ENCODE data around the gene NQO1. TPM values are rescaled to one million over a fixed set of nuclear protein-coding genes. Genes with fewer than 3 reads are reported as not detected.

The NQO1 gene
- total RNA-seq, 1 donor from 2014 or later, result 375 TPM

DNA sequence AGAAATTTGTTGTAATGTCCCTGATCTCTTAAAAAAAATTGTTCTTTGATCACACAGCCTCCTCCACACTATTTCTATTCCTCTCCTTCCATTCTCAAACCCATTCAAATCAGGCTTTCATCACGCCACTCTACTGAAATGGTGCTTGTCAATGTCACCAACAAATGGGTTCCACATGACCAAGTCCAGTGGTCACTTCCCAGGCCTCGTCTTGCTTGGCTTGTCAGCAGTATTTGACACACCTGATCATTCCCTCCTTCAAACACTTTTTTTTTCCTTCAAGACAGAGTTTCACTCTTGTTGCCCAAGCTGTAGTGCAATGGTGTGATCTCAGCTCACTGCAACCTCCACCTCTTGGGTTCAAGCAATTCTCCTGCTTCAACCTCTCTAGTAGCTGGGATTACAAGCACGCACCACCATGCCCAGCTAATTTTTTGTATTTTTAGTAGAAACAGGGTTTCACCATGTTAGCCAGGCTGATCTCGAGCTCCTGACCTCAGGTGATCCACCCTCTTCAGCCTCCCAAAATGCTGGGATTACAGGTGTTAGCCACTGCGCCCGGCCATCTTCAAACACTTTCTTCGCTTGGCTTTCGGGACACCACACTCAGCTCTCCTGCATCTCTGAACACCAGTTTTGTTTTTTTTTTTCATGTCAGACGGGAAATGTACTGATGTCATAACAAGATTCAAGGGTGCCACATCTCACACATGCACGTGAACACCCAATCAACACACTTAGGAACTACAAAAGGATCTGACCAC, 18.3 kb downstream of the NQO1 start:
- DNase-seq (ENCODE audit: low read depth), result no peak

DNA sequence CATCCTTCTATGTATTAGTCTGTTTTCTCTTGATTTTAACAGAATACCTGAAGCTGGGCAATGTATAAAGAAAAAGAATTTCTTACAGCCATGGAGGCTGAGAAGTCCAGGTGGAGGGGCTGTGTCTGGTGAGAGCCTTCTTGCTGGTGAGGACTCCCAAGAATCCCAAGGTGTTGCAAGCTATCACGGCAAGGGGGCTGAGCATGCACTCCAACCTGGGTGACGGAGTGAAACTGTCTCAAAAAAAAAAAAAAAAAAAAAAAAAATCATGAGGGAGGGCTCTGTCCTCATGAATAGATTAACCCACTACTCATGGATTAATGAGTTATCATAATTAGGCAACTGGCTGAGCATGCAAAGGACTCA, 19.4 kb downstream of the NQO1 start:
- DNase-seq (ENCODE audit: low read depth), result no peak

DNA sequence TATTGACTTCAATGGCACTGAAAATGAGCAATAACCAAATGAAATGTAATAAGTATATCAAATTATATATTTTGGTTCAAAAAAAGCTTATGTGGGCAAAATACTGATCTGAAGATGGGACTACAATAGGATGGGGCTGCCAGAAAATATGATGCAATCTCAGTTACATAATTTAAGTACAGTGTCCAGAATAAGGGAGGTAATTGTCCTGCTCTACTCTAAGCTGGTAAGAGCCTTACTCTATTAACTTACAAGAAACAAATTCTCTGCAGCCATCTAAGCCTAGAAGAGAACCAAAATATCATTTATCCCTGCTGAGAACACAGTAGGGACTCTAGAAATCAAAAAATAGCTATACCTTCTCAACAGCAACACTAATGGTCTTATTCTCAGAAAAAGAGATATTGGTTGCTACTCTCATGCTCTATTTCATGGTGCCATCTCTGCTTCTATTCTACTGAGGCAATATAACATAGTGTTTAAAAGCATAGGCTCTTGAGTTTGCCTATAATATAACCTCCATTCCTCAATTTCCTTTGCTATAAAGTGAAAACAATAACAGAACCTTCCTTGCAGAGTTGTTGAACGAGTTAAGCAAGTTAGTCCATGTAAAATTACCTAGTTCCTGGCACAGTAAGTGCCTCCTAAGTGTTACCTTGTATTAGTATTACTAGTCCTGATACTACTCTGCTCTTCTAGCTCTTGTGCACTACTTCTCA, 19.9 kb downstream of the NQO1 start:
- no peak for DNase-seq (ENCODE audit: low read depth)

DNA sequence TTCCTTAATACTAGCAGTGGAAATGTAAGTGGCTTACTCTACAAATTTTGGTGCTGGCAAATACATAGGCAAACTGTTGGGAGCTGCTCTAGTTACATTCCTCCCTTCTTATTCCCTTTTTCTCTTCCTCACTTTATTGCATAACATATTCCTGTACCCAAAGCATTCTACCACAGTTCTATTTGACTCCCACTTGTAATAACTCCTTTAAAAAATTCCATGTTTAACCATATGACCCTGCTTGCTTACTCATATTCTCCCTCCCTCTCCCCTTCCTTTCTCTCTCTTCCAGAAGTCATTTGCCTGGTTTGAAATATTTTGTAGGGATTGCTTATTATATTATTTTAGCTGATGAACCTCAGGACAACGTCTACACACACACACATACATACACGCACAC, 22.7 kb downstream of the NQO1 start:
- no peak for DNase-seq (ENCODE audit: low read depth)

DNA sequence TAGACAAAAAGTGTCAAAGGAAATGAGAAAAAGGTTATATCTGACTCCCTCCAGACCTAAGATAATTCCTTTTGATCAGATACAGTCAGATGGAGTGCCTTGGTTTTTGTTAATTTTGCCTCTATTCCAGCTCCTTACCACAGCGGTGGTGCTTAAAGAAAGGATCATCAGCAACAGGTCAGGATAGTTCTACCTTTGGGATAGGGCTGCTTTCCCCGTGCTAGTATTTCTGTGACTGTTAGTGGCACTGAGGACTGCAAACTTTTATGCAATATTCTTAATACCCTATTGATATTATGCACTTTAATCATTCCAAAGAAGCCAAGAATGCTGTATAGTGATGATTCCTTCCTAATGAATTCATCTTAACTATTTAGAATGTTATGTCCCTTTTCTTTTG, 24.5 kb downstream of the NQO1 start:
- DNase-seq (ENCODE audit: low read depth), result no peak

DNA sequence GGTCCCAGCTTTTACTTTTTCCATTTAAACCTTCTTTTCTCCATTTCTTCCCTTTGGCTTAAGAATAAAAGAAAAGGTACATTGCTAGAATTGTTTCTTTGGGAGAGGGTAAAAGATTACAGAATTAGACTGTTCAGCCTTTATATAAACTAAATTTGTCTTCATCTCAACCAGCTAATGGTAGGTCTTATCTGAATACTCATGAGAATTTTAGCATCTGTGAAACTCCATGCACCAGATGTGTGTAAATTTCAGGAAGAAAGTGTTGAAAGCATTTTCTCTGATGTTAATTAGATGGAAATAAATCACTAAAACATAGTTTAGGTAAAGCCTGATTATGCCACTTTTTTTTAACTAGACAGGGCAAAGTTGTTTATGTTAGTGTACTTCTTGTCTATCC, 24.9 kb downstream of the NQO1 start:
- no peak for DNase-seq (ENCODE audit: low read depth)

DNA sequence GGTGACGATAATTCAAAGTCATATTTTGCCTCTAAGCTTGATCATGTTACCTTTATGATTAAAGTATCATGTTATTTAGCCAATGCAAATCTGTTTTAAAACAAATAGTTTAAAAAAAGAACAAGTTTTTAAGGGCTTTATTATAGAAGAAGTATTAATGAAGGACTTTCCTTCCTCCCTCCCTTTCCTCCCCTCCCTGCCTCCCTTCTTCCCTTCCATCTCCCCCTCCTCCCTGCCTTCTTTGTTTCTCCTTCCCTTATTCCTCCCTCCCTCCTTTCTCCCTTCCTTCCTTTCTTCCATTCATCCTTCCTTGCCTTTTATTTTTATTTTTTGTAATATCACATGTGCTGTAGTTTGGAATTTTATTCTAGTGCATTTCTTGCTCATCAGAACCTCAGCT, 26.4 kb downstream of the NQO1 start:
- DNase-seq (ENCODE audit: low read depth), result no peak

DNA sequence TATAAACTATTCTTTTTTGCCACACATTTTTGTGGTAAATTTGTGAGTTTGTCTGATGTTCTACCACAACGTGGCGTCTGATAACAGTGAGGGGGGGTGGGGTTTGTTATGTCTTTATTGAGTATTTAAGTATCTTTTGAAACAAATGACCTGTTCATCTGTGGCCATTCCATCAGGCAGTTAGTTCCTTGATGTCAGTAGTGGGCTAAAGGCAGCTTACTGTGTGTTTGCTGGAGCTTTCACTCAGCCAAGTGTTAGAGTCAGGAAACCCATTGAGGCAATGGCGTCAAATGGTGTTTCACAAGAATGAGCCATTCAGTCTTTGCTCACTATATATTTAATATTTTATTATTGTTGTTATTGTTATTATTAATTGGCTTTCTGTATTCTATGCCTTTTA, 28.0 kb downstream of the NQO1 start:
- DNase-seq (ENCODE audit: low read depth), result no peak

DNA sequence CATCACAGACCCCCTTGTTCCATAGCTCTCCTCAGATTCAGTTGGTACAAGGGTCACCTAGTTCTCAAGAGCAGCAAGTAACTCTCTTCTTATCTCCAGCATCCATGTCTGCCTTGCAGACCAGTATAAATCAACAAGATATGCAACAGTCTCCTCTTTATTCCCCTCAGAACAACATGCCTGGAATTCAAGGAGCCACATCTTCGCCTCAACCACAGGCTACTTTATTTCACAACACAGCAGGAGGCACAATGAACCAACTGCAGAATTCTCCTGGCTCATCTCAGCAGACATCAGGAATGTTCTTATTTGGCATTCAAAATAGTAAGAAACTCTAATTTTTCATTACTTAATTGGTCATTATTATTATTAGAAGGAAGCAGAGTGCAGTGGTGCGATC, 32.4 kb downstream of the NQO1 start:
- no peak for DNase-seq (ENCODE audit: low read depth)

DNA sequence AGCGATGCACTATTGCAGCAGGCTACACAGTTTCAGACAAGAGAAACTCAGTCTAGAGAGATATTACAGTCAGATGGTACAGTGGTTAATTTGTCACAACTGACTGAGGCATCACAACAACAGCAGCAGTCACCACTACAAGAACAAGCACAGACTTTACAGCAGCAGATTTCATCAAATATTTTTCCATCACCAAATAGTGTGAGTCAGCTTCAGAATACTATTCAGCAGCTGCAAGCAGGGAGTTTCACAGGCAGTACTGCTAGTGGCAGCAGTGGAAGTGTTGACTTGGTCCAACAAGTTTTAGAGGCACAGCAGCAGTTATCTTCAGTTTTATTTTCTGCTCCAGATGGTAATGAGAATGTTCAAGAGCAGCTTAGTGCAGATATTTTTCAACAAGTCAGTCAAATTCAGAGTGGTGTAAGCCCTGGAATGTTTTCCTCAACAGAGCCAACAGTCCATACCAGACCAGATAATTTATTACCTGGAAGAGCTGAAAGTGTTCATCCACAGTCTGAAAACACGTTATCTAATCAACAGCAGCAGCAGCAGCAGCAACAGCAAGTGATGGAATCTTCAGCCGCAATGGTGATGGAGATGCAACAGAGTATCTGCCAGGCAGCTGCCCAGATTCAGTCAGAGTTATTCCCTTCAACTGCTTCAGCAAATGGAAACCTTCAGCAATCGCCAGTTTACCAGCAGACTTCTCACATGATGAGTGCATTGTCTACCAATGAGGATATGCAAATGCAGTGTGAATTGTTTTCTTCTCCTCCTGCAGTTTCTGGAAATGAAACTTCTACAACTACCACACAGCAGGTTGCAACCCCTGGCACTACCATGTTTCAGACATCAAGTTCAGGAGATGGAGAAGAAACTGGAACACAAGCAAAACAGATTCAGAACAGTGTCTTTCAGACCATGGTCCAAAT, 34.1 kb downstream of the NQO1 start:
- DNase-seq (ENCODE audit: low read depth), result peak; percentile 79

DNA sequence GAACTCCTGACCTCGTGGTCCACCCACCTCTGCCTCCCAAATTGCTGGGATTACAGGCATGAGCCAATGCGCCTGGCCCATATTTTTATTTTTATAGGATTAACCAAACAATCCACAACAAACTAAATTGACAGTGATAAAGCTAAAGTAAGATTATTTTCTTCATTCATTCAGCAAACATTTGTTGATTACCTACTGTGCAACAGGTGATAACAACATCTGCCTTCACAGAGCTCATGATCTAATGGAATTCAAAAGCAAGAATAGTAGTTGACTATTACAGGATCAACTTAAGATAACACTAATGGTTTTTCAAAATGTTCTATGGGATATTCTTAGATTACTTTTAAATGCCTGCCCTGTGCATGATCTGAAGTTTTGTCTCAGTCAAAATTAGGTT, 37.8 kb downstream of the NQO1 start:
- no peak for DNase-seq (ENCODE audit: low read depth)

DNA sequence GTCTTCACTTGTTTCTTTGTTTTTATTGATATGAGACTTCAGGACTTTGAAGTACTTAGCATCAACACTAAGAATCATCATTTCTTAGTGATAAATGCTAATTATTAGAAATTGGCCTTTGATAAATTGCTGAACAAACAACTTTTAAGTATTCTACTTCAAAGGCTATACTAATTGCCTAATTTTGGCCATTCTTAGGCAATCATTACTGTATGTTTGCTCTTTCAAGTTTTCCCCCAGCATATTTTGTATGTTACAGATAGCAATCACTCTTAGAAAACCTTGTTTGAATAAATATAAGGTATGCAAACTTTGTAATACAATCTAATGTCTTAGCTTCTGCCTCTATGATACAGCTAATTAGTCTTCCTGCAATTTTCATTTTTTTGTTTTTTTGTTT, 46.0 kb downstream of the NQO1 start:
- no peak for DNase-seq (ENCODE audit: low read depth)

DNA sequence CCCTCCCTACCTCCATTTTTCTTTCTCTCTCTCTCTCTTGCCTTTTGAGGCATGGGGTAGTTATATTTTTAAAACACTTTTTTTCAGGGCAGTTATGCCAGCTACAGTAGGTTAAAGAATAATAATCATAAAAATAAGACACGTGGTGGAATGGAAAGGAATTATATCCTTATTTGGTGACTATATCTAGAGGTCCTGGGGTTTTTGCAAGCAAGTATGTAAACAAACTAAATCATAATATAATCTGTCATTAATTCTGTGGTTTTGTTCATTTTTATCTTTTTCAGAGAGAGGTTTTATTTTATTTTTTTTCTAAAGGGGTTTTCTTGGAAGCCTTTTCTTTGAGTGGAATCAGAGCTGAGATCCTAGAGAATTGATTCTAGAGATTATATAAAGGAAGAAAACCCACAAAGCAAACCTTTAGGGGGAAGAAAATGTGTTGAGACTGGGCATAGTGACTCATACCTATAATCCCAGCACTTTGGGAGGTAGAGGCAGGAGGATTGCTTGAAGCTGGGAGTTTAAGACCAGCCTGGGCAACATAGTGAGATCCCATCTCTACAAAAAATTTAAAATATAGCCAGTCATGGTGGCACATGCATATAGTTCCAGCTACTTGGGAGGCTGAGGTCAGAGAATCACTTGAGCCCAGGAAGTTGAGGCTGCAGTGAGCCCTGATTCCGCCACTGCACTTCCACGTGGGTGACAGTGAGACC, 53.2 kb downstream of the NQO1 start:
- DNase-seq (ENCODE audit: low read depth), result no peak

DNA sequence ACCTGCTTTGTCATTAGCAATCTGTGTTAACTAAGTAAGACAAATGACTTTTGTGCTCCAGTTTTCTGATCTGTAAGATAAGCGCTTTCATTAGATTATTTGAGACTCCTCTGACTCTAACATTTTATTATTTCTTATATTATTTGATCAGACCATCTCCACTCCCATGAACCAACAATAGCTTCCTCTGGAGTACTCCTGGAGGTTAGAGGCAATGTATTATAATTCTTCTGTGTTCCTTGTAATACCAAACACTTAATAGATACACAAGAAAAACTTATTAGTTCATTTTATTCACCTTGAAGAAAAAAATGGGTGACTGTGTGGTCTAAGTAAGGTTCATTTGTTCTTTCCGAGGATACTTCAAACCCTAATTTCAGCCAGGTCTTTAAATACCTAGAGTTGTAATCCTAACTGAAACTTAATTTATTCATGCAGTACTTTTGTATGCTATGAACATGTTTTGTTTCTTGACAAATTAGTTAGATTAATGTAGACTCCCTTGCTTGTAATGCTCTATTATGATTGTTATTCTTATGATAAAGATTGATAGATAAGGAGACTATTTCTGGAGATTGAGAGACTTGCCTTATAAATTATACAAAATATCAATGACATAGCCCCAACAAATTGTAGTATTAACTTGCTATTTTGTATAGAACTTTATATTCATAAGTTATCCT, 53.9 kb downstream of the NQO1 start:
- no peak for DNase-seq (ENCODE audit: low read depth)

DNA sequence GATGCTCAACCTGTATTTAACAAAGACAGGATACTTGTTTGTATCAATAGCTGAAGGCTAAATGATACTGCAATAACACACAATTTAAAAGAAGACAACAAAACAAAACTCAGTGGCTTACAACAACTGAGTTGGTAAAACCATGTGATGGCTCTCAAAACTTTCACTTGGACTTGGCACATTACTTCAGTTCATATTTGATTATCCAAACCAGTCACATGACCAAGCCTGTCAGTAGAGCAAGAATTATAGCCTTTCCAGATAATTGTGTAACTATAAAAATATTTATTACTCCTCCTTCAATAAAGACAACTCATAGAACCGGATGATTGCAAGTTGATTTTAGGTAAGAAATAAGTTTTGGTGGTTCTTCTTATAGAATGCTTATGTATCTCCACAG, 56.8 kb downstream of the NQO1 start:
- no peak for DNase-seq (ENCODE audit: low read depth)

DNA sequence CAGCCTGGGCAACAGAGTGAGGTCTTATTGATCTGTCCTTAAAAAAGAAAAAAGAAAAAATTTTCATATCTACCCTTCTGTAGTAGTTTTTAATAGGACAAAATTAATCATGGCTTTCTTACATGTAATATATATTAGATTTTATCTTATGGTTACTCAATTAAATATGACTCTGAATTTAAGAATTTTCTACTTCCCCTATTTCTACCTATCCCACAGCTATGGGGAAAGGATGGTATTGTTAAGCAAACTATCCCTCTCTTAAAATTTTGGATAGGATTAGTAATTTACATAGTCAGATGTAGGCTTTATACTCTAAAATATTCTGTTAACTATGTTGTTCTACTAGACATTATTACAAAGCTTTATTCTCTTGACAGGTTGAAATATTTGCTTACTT, 62.5 kb downstream of the NQO1 start:
- DNase-seq (ENCODE audit: low read depth), result no peak

DNA sequence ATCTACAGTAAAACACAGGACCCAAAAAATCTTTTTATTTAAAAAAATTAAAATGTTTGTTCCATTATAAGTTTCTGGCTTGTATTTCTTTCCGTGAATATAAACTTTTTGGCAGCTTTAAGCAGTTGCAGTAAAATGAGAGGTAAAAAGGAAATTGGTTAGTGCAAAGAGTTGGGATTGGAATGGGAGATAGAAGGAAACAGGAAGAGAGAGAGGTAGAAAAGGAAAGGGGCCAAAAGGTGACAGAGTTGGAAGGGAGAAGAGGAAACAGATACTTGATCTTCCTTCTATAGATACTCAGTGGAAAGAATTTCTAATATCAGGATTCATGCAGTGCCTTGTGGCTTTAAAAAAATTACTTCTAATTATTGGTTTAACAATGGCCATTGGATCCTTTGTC, 63.5 kb downstream of the NQO1 start:
- no peak for DNase-seq (ENCODE audit: low read depth)

DNA sequence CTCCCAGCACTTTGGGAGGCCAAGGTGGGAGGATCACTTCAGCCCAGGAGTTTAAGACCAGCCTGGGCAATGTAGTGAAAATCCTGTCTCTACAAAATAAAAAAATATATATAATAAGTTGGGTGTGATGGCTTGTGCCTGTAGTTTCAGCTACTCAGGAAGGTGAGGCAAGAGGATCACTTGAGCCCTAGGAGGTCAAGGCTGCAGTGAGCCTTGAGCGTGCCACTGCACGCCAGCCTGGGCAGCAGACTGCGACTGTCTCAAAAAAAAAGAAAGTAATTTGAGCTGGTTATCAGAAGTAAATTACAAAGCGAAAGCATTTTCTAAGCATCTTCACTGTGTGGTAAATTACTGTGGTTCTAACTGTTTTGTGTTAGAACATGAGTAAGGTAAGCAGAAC, 66.2 kb downstream of the NQO1 start:
- no peak for DNase-seq (ENCODE audit: low read depth)
